K562 (cell line): ENCODE data around the gene SLC35G6. TPM values are rescaled to one million over a fixed set of nuclear protein-coding genes. Genes with fewer than 3 reads are reported as not detected.

Experiments used
- ADNP ChIP-seq: fragments of 200-800 bp; sonication (Bioruptor generic); IDR thresholded peaks from 2 replicates; pipeline ENCODE4 v1.6.1; 2016; ENCODE audit warnings: missing genetic modification characterization, missing compliant biosample characterization
- CBX8 ChIP-seq: fragments of 200-600 bp; sonication (generic); IDR thresholded peaks from 2 replicates; pipeline ENCODE4 v1.6.1; 2012; ENCODE audit warnings: borderline replicate concordance, mixed run types, low read depth, mild to moderate bottlenecking, moderate library complexity, mixed read lengths, low read length, control low read depth, inconsistent platforms; ENCODE audit not compliant: poor library complexity, severe bottlenecking; ENCODE audit errors: extremely low read depth
- E2F1 ChIP-seq: sonication (generic); formaldehyde crosslinking; IDR thresholded peaks from 2 replicates; pipeline ENCODE4 v1.8.1; 2023; ENCODE audit warnings: mild to moderate bottlenecking, missing genetic modification reagents, moderate library complexity
- GTF2E2 ChIP-seq: fragments of 200-800 bp; sonication (Bioruptor generic); IDR thresholded peaks from 2 replicates; pipeline ENCODE4 v1.6.1; 2016; ENCODE audit warnings: missing genetic modification characterization, missing compliant biosample characterization
- GTF3C2 ChIP-seq: IDR thresholded peaks from 3 replicates; pipeline ENCODE4 v1.6.1; 2011; ENCODE audit warnings: borderline replicate concordance, mild to moderate bottlenecking, moderate library complexity; ENCODE audit not compliant: insufficient read length; ENCODE audit errors: extremely low read depth
- HDAC1 ChIP-seq, 2 experiments: fragments of 450-650 bp; IDR thresholded peaks; 2 replicates each; pipeline ENCODE4 v1.6.1; 2016 to 2017; ENCODE audit warnings: inconsistent platforms in 1 of 2, mild to moderate bottlenecking in 1 of 2, moderate library complexity in 1 of 2
- HNRNPL ChIP-seq: fragments of 200-400 bp; formaldehyde crosslinking; IDR thresholded peaks from 2 replicates; pipeline ENCODE4 v1.6.1; 2017; ENCODE audit warnings: low read depth, mild to moderate bottlenecking, low read length
- HNRNPLL ChIP-seq: fragments of 200-400 bp; formaldehyde crosslinking; IDR thresholded peaks from 2 replicates; pipeline ENCODE4 v1.6.1; 2017; ENCODE audit warnings: low read length, low read depth, mild to moderate bottlenecking; ENCODE audit not compliant: poor library complexity, severe bottlenecking
- ILK ChIP-seq: fragments of 450-650 bp; IDR thresholded peaks from 2 replicates; pipeline ENCODE4 v1.6.1; 2016; ENCODE audit warnings: missing genetic modification characterization, low read depth, mild to moderate bottlenecking, missing compliant biosample characterization, moderate library complexity, borderline replicate concordance
- KLF16 ChIP-seq: IDR thresholded peaks from 2 replicates; pipeline ENCODE4 v1.6.1; 2016; ENCODE audit warnings: antibody characterized with exemption
- MTA2 ChIP-seq: fragments of 450-650 bp; IDR thresholded peaks from 2 replicates; pipeline ENCODE4 v1.6.1; 2016; ENCODE audit warnings: low read depth
- NCOA4 ChIP-seq: fragments of 450-650 bp; IDR thresholded peaks from 2 replicates; pipeline ENCODE4 v1.6.1; 2018; ENCODE audit warnings: mild to moderate bottlenecking; ENCODE audit not compliant: partially characterized antibody
- NCOA6 ChIP-seq: fragments of 450-650 bp; IDR thresholded peaks from 2 replicates; pipeline ENCODE4 v1.6.1; 2017; ENCODE audit warnings: mild to moderate bottlenecking
- NR3C1 ChIP-seq: sonication (generic); formaldehyde crosslinking; IDR thresholded peaks from 2 replicates; pipeline ENCODE4 v1.8.1; 2022; ENCODE audit warnings: missing genetic modification reagents
- PCBP2 ChIP-seq: fragments of 200-400 bp; formaldehyde crosslinking; IDR thresholded peaks from 2 replicates; pipeline ENCODE4 v1.6.1; 2018; ENCODE audit warnings: low read length, low read depth, mild to moderate bottlenecking, moderate library complexity; ENCODE audit not compliant: poor library complexity, severe bottlenecking
- RB1 ChIP-seq: fragments of 450-650 bp; IDR thresholded peaks from 2 replicates; pipeline ENCODE4 v1.6.1; 2017; ENCODE audit warnings: low read depth, mild to moderate bottlenecking
- RBM34 ChIP-seq: fragments of 200-400 bp; formaldehyde crosslinking; IDR thresholded peaks from 2 replicates; pipeline ENCODE4 v1.6.1; 2018; ENCODE audit warnings: low read length, borderline replicate concordance; ENCODE audit not compliant: insufficient read depth
- SAFB2 ChIP-seq: fragments of 200-400 bp; formaldehyde crosslinking; IDR thresholded peaks from 2 replicates; pipeline ENCODE4 v1.6.1; 2018; ENCODE audit warnings: borderline replicate concordance, low read length, low read depth, moderate library complexity; ENCODE audit not compliant: severe bottlenecking
- SP2 ChIP-seq: IDR thresholded peaks from 2 replicates; pipeline ENCODE4 v1.6.1; 2011; ENCODE audit warnings: mild to moderate bottlenecking, low read depth, low read length, moderate library complexity; ENCODE audit not compliant: poor library complexity, severe bottlenecking; ENCODE audit errors: extremely low read depth
- SREBF2 ChIP-seq: sonication (generic); formaldehyde crosslinking; IDR thresholded peaks from 2 replicates; pipeline ENCODE4 v1.4.0; 2020; ENCODE audit warnings: mild to moderate bottlenecking, missing genetic modification reagents
- ZBTB12 ChIP-seq: fragments of 250-450 bp; sonication (Bioruptor Pico); IDR thresholded peaks from 2 replicates; pipeline ENCODE4 v1.4.0; 2020
- ZFX ChIP-seq: sonication (generic); formaldehyde crosslinking; IDR thresholded peaks from 2 replicates; pipeline ENCODE4 v1.8.0; 2022; ENCODE audit warnings: mild to moderate bottlenecking, missing genetic modification reagents, moderate library complexity
- ZNF121 ChIP-seq: sonication (generic); formaldehyde crosslinking; conservative IDR thresholded peaks from 2 replicates; pipeline ENCODE4 v1.8.0; 2022; ENCODE audit warnings: missing genetic modification reagents
- ZNF384 ChIP-seq: IDR thresholded peaks from 2 replicates; pipeline ENCODE4 v1.6.1; 2012; ENCODE audit warnings: low read depth, low read length, improper control_type of control experiment
- polyA plus RNA-seq, 8 experiments: library from polyadenylated mRNA; depleted of rRNA in 4 of 8; stranded (reverse) in 5 of 8; unstranded in 3 of 8; fragments of >200 nt; fragmentation: Nextera tagmentation in 2 of 8; fragmentation: Illumina TruSeq in 1 of 8; extraction: Ambion mirVana in 2 of 8; extraction: Trizol in 1 of 8; gene quantifications; 2 replicates each; pipeline versions ENCODE4 v1.2.1 to v1.2.3, GENCODE V29; 2011 to 2014; ENCODE audit warnings: inconsistent platforms in 1 of 8, missing spikeins in 1 of 8
- total RNA-seq, 7 experiments: library from RNA; depleted of rRNA in 6 of 7; stranded (reverse); fragments of >200 nt in 6 of 7; fragmentation: Illumina TruSeq in 2 of 7; extraction: Trizol in 2 of 7; gene quantifications; 2 replicates each; pipeline versions ENCODE4 v1.2.1 to v1.2.3, GENCODE V29; 2011 to 2021; ENCODE audit warnings: low replicate concordance in 1 of 7

SLC35G6 gene
- total and polyA plus RNA-seq, 9 of the 15 experiments (the other 6 are each of a cell fraction or from before 2014, with no cell fraction given), result not detected

- TF ChIP-seq GTF3C2 (no peak), ZNF121 (CRISPR knock-in tag) (no peak), RBM34 (no peak), GTF2E2 (tag) (no peak), ZFX (CRISPR knock-in tag) (peak; percentile 79), ADNP (peak; percentile 65; the same call in 1 of the 2 replicates), SP2 (no peak), HNRNPLL (no peak), MTA2 (peak; percentile 65), HDAC1 (IDR thresholded peaks at IDR 0.05) (peak in 1 of 2 experiments; percentile 53; a peak in 1 of 4 replicates), RB1 (no peak), ZNF384 (no peak), SAFB2 (no peak), ILK (tag) (no peak), NCOA6 (no peak), SREBF2 (no peak), NCOA4 (no peak), PCBP2 (no peak), KLF16 (no peak), E2F1 (CRISPR knock-in tag) (no peak), NR3C1 (CRISPR knock-in tag) (no peak), CBX8 (no peak), ZBTB12 (no peak), HNRNPL (no peak)
Measured at GRCh38 chr17:7475764-7476422, 5.4 kb upstream of the SLC35G6 start (continued).
